Lower lobe of right lung (tissue), 2 donors: ENCODE results near the gene NUDC. TPM values are rescaled to one million over a fixed set of nuclear protein-coding genes. Genes with fewer than 3 reads are reported as not detected.
"Not testable (repeated sequence)": the region's sequence is repeated elsewhere in the genome, so short reads cannot be mapped to it uniquely, and the experiment has no call there.

Experiments
- ATAC-seq, 2 donors: fragments of 200-7000 bp; cut with Tn5 transposase; one replicate each; pipeline ENCODE4 v1.9.1; 2020 to 2022; ENCODE audit warnings: mild to moderate bottlenecking in 2 of 2, moderate library complexity in 2 of 2
- DNase-seq: peaks from one replicate; pipeline ENCODE4 v3.0.0-alpha.2; 2020
- H3K27ac ChIP-seq: fragments of 200-600 bp; one replicate; pipeline ENCODE4 v1.8.0; 2022
- H3K27me3 ChIP-seq: fragments of 200-600 bp; one replicate; pipeline ENCODE4 v1.8.0; 2022; ENCODE audit warnings: low read depth
- H3K36me3 ChIP-seq: fragments of 200-600 bp; one replicate; pipeline ENCODE4 v1.8.0; 2022; ENCODE audit warnings: mild to moderate bottlenecking
- H3K4me1 ChIP-seq: fragments of 200-600 bp; one replicate; pipeline ENCODE4 v1.8.0; 2022
- H3K4me3 ChIP-seq: fragments of 200-600 bp; one replicate; pipeline ENCODE4 v1.8.0; 2022; ENCODE audit warnings: mild to moderate bottlenecking
- H3K9me3 ChIP-seq: fragments of 200-600 bp; one replicate; pipeline ENCODE4 v1.8.0; 2022
- CTCF ChIP-seq: fragments of 200-600 bp; IDR thresholded peaks from one replicate; pipeline ENCODE4 v1.8.0; 2022; ENCODE audit warnings: antibody characterized with exemption, mild to moderate bottlenecking
- intact Hi-C: fragments of 100-400 bp; cut with DNase I; formaldehyde crosslinking; loops from one replicate; pipeline ENCODE4 v1.11.0; 2022
- total RNA-seq: library from RNA; stranded (reverse); fragmentation: NEBNext Ultra II Directional; extraction: Animal tissue kit (Norgen Biotek cat#: 25700); gene quantifications from one replicate; pipeline ENCODE4 v1.2.1, GENCODE V29; 2021
- donor health status: DM: no; HTN: yes; CAD: no; lungs with severe emphysema.

The NUDC gene
- total RNA-seq, 1 donor from 2014 or later, result 56.7 TPM

- Histone ChIP-seq H3K27ac (no peak overlapping the region), H3K27me3 (no peaks in the 10 kb centered on the region), H3K4me1 (no peaks in the 10 kb centered on the region), H3K36me3 (peaks cover 76% of the 10 kb centered on the region), H3K4me3 (no peak overlapping the region), H3K9me3 (no peaks in the 10 kb centered on the region)
- DNase-seq (no peak), ATAC-seq (no peak)
- intact Hi-C loops, result no loop called here
- no peak for TF ChIP-seq CTCF
Observed at GRCh38 chr1:26941311-26941710, 19.8 kb downstream of the NUDC start.

- DNase-seq, result no peak
- H3K36me3 ChIP-seq, result peaks cover 75% of the 10 kb centered on the region
Observed at GRCh38 chr1:26942656-26943055, 21.1 kb downstream of the NUDC start.

GRCh38 chr1:26945138-26945537, 23.6 kb downstream of the NUDC start:
- no peak for ATAC-seq
- Histone ChIP-seq H3K27me3 (no peaks in the 10 kb centered on the region), H3K9me3 (no peaks in the 10 kb centered on the region), H3K27ac (no peak overlapping the region), H3K4me1 (no peaks in the 10 kb centered on the region), H3K4me3 (no peak overlapping the region), H3K36me3 (peaks cover 78% of the 10 kb centered on the region)
- no peak for TF ChIP-seq CTCF
- DNase-seq, result no peak
- intact Hi-C loops, result no loop called here

More at GRCh38 chr1:26942656-26943055, 21.1 kb downstream of the NUDC start:
- Histone ChIP-seq H3K4me1 (no peaks in the 10 kb centered on the region), H3K4me3 (no peak overlapping the region), H3K9me3 (no peaks in the 10 kb centered on the region), H3K27ac (no peak overlapping the region), H3K27me3 (no peaks in the 10 kb centered on the region)
- ATAC-seq, result no peak
- intact Hi-C loops, result no loop called here
- TF ChIP-seq CTCF, result no peak

- ATAC-seq (no peak), DNase-seq (no peak)
- Histone ChIP-seq H3K9me3 (no peaks in the 10 kb centered on the region), H3K27ac (no peak overlapping the region), H3K4me1 (no peaks in the 10 kb centered on the region), H3K27me3 (no peaks in the 10 kb centered on the region), H3K4me3 (no peak overlapping the region), H3K36me3 (peaks cover 78% of the 10 kb centered on the region)
- intact Hi-C loops, result no loop called here
- TF ChIP-seq CTCF, result no peak
Observed at GRCh38 chr1:26945728-26946127, 24.2 kb downstream of the NUDC start.

DNA sequence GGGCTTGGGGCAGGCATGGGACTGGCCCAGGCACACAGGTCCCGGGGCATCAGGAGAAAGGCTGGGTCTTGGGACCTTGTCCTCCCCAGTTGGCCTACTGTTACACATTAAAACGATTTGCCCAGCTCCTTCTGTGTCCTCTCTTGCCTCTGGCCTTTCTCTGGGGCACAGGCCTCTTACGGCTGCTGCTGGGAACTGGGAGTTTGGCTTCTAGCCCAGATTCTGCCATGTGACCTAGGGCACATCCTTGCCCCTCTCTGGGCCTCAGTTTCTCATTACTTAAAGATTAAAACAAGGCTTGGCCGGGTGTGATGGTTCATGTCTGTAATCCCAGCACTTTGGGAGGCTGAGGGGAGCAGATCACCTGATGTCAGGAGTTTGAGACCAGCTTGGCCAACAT, 24.7 kb downstream of the NUDC start:
- DNase-seq, result no peak
- Histone ChIP-seq H3K4me1 (no peaks in the 10 kb centered on the region), H3K4me3 (no peak overlapping the region), H3K27ac (no peak overlapping the region), H3K36me3 (peaks cover 76% of the 10 kb centered on the region), H3K9me3 (no peaks in the 10 kb centered on the region), H3K27me3 (no peaks in the 10 kb centered on the region)
- no peak for ATAC-seq
- no peak for TF ChIP-seq CTCF
- intact Hi-C loops, result no loop called here

DNA sequence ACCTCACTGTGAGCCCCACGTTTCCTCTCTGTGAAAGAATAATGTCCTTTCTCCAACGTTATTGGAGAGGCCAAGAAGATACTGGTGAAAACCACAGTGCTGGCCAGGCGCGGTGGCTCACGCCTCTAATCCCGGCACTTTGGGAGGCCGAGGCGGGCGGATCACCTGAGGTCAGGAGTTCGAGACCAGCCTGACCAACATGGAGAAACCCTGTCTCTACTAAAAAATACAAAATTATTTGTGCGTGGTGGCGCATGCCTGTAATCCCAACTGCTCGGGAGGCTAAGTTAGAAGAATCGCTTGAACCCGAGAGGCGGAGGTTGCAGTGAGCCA, 27.1 kb downstream of the NUDC start:
- H3K27me3 ChIP-seq, H3K4me3 ChIP-seq, H3K27ac ChIP-seq, H3K9me3 ChIP-seq, ATAC-seq, H3K4me1 ChIP-seq, intact Hi-C loops, DNase-seq: not testable (repeated sequence)
- H3K36me3 ChIP-seq, result peaks cover 52% of the 10 kb centered on the region
